Suprapubic skin (tissue), 4 donors: ENCODE measurements around the gene EMID1. TPM values are rescaled to one million over a fixed set of nuclear protein-coding genes. Genes with fewer than 3 reads are reported as not detected.

Experiments
- DNase-seq, 2 donors: peaks; one replicate each; pipeline ENCODE4 v3.0.0-alpha.2; 2019; ENCODE audit warnings: low spot score in 2 of 2
- H3K27ac ChIP-seq: fragments of 200-600 bp; sonication (generic); one replicate; pipeline ENCODE4 v1.5.1; 2019
- H3K27me3 ChIP-seq: fragments of 200-600 bp; sonication (generic); one replicate; pipeline ENCODE4 v1.5.1; 2019
- H3K36me3 ChIP-seq: fragments of 200-600 bp; sonication (generic); one replicate; pipeline ENCODE4 v1.5.1; 2019
- H3K4me1 ChIP-seq: fragments of 200-600 bp; sonication (generic); one replicate; pipeline ENCODE4 v1.5.1; 2019
- H3K4me3 ChIP-seq: fragments of 200-600 bp; sonication (generic); one replicate; pipeline ENCODE4 v1.5.1; 2019; ENCODE audit warnings: mild to moderate bottlenecking
- H3K9me3 ChIP-seq: fragments of 200-600 bp; sonication (generic); one replicate; pipeline ENCODE4 v1.5.1; 2019
- EP300 ChIP-seq: sonication (generic); formaldehyde crosslinking; IDR thresholded peaks from one replicate; pipeline ENCODE4 v1.6.1; 2017; ENCODE audit warnings: antibody characterized with exemption
- POLR2A ChIP-seq, 2 donors: fragments of 450-650 bp; IDR thresholded peaks; one replicate each; pipeline ENCODE4 v1.6.1; 2017; ENCODE audit warnings: antibody characterized with exemption in 2 of 2, mild to moderate bottlenecking in 2 of 2, moderate library complexity in 2 of 2
- POLR2AphosphoS5 ChIP-seq, 3 donors: sonication (generic); formaldehyde crosslinking; IDR thresholded peaks; one replicate each; pipeline ENCODE4 v1.6.1; 2017; ENCODE audit warnings: antibody characterized with exemption in 3 of 3
- WGBS: methylation state at CpG from one replicate; pipeline ENCODE4 v1.1.5; 2018; 5-methylcytosine and 5-hydroxymethylcytosine counted together
- total RNA-seq, 4 donors: library from RNA; depleted of rRNA; stranded (reverse); fragments of >200 nt; gene quantifications; one replicate each; pipeline ENCODE4 v1.1.0, GENCODE V29; 2016
- TF ChIP-seq, protein P1 (sequence below), 2 donors: fragments of 200-600 bp in 1 of 2; fragments of 450-650 bp in 1 of 2; sonication (generic) in 1 of 2; IDR thresholded peaks; one replicate each; pipeline ENCODE4 v1.5.1; 2016 to 2019; ENCODE audit warnings: antibody characterized with exemption in 2 of 2, mild to moderate bottlenecking in 1 of 2, moderate library complexity in 1 of 2

EMID1 gene
- total RNA-seq, 4 donors from 2014 or later: 1.6 to 7.4 (median 2.9) TPM

DNA sequence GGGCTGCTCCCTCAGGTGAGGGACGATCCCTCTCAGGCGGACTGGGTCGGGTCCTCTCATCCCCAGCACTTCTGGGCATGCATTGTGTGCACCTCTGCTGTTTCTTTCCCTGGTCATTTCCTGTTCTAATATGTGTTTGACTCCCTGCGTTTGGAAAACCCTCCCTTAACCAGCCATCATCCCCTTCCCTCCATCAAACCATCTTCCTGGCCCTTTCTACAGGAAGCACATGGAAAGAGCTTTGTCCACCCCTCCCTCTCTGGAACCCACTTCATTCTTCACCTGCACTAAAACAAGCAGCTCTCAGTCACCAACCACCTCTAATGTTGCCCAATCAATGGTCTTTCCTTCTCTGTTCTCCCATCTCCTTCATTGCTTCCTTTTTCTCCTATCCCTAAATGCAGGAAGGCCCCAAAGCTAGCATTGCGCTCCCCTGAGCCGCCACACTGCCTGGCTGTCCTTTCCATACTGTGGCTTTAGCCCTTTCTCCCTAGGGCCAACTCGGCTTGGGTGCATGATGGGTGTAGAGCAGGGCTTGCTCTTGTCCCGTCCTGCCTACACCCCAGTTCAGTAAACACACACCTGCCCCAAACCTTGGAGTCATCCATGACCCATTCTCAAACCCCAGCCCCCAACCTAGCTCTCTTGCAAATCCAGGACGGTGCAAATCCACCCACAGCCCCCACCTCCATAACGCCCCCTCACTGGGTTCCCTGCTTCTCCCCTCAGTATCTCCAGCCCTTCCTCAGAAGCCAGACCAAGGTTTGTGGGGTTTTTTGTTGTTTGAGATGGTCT lies 95.3 kb downstream of the EMID1 start:
- peak in 1 of 2 donors; percentile 71 for DNase-seq
- Histone ChIP-seq H3K27me3 (no peaks in the 10 kb centered on the region), H3K4me1 (peaks cover 15% of the 10 kb centered on the region), H3K27ac (no peak overlapping the region), H3K4me3 (no peak overlapping the region), H3K9me3 (no peaks in the 10 kb centered on the region), H3K36me3 (peaks cover 52% of the 10 kb centered on the region)
- WGBS: 71% methylated on average over 10 of the region's 10 CpGs
- no peak for TF ChIP-seq POLR2AphosphoS5 (IDR thresholded peaks at IDR 0.05)
- TF ChIP-seq, protein P1, sequence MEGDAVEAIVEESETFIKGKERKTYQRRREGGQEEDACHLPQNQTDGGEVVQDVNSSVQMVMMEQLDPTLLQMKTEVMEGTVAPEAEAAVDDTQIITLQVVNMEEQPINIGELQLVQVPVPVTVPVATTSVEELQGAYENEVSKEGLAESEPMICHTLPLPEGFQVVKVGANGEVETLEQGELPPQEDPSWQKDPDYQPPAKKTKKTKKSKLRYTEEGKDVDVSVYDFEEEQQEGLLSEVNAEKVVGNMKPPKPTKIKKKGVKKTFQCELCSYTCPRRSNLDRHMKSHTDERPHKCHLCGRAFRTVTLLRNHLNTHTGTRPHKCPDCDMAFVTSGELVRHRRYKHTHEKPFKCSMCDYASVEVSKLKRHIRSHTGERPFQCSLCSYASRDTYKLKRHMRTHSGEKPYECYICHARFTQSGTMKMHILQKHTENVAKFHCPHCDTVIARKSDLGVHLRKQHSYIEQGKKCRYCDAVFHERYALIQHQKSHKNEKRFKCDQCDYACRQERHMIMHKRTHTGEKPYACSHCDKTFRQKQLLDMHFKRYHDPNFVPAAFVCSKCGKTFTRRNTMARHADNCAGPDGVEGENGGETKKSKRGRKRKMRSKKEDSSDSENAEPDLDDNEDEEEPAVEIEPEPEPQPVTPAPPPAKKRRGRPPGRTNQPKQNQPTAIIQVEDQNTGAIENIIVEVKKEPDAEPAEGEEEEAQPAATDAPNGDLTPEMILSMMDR (IDR thresholded peaks at IDR 0.05): no peak
- TF ChIP-seq EP300: no peak
- no peak for TF ChIP-seq POLR2A (IDR thresholded peaks at IDR 0.05)

DNA sequence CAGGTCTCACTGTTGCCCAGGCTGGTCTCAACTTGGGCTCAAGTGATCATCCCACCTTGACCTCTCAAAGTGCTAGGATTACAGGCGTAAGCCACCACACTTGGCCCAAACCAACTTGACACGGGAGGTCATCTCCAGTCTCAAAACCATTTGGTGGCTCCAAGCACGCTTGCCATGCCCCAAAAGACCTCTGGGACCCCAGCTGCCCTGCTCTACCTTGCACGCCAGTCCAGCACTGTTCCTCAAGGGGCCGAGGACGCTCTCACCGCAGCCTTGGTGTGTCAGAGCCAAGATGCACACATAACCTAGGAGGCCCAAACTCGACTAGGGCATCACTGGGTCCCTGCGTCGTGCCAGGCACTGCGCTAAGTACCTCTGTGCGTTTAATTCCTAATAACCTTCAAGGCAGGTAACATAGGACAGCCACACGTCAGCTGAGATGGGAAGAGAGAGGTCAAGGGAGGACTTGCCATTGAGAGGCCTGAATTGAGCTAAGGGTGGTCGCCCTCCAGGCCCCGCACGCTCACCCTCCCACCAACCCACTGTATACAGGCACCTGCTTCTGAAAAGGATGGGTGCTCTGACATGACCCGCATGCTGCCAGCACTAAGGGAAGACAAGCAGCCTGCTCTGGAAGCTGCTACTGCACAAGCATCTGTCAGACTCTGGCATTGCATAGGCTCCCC lies 96.2 kb downstream of the EMID1 start:
- peak in 1 of 2 donors; percentile 68 for DNase-seq
- H3K4me1 ChIP-seq: peaks cover 21% of the 10 kb centered on the region
- H3K4me3 ChIP-seq: no peak overlapping the region
- no peak for TF ChIP-seq POLR2AphosphoS5 (IDR thresholded peaks at IDR 0.05)
- no peak for TF ChIP-seq POLR2A (IDR thresholded peaks at IDR 0.05)
- TF ChIP-seq, protein P1 (IDR thresholded peaks at IDR 0.05): no peak
- peaks cover 43% of the 10 kb centered on the region for H3K36me3 ChIP-seq
- H3K27me3 ChIP-seq: no peaks in the 10 kb centered on the region
- no peaks in the 10 kb centered on the region for H3K9me3 ChIP-seq
- no peak overlapping the region for H3K27ac ChIP-seq
- WGBS: 83% methylated on average over 6 of the region's 17 CpGs

DNA sequence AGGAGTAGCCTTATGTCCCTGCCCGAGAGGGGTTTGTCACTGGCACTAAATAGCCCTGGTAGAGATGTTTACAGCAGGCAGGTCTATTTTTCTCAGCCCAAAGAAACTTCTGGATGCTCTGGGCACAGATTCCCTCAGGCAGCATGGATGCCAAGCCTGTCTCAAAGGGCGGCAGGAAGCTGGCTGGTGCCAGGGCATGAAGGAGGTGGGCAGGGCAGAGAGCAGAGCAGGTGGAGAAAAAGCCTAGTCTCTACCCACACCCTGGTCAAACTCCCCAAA lies 96.6 kb downstream of the EMID1 start:
- H3K36me3 ChIP-seq: peaks cover 39% of the 10 kb centered on the region
- H3K9me3 ChIP-seq: no peaks in the 10 kb centered on the region
- peaks cover 25% of the 10 kb centered on the region for H3K4me1 ChIP-seq
- H3K27me3 ChIP-seq: no peaks in the 10 kb centered on the region
- H3K27ac ChIP-seq: no peak overlapping the region
- TF ChIP-seq EP300: no peak
- TF ChIP-seq POLR2AphosphoS5 (IDR thresholded peaks at IDR 0.05): no peak
- TF ChIP-seq POLR2A (IDR thresholded peaks at IDR 0.05): no peak
- TF ChIP-seq, protein P1 (IDR thresholded peaks at IDR 0.05): no peak
- no peak overlapping the region for H3K4me3 ChIP-seq
- WGBS: 40% methylated on average over 1 of the region's 2 CpGs
- no peak for DNase-seq

DNA sequence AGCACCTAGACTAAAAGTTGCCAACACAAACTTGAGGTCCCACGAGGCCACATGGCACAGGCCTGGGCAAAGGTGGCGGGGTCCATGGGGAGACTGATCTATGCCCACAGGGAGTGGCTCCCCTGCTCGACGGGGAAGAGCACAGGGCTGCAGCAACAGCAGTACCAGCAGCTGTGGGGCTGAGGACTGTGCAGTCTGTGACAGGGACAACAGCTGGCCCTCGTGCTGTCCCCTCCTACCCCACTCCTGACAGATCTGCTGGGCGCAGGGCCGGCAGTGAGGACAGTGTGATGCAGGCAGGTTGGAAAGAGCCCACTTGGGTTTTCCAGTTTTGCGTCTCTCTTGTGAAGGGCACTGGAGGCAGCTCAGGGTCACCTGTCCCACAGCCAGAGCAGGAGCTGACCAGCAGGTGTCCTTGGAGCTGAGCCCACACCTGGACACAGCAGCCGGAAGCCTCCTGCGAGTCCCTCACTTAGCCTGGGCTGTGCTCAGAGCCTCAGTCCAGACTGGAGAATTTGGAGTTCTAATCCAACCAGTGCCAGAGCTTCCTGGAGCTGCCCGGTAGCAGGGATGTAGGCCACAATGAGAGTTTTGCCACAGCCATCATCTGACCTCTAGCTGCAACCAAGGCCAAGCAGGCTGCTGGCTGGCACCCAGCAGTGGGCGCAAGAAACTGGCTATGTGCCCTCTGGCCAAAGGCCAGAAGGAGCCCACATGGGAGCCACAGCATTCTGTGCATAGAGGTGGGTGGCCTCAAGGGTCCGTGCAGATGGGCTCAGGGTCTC lies 97.2 kb downstream of the EMID1 start:
- H3K36me3 ChIP-seq: peaks cover 33% of the 10 kb centered on the region
- H3K4me1 ChIP-seq: peaks cover 30% of the 10 kb centered on the region
- 20% methylated on average over 3 of the region's 13 CpGs for WGBS
- H3K27me3 ChIP-seq: no peaks in the 10 kb centered on the region
- H3K27ac ChIP-seq: no peak overlapping the region
- H3K9me3 ChIP-seq: no peaks in the 10 kb centered on the region
- H3K4me3 ChIP-seq: no peak overlapping the region
- TF ChIP-seq POLR2AphosphoS5 (IDR thresholded peaks at IDR 0.05) (no peak), EP300 (no peak), POLR2A (IDR thresholded peaks at IDR 0.05) (no peak)
- TF ChIP-seq, protein P1 (IDR thresholded peaks at IDR 0.05): no peak
- peak in 1 of 2 donors; percentile 75 for DNase-seq

DNA sequence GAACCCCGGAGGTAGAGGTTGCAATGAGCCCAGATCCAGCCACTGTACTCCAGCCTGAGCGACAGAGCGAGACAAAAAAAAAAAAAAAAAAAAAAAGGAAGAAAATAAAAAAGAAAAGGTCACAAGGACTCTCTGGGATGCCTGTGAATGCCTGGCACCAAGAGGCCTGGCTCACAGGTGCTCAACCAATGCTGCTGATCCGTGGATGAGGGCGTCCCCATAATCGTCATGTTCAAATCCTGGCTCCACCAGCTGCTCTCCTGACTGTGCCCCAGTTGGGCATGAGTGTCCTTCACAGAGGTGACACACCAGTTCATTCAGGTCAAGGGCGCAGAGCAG lies 100.1 kb downstream of the EMID1 start:
- TF ChIP-seq EP300 (no peak), POLR2A (IDR thresholded peaks at IDR 0.05) (no peak), POLR2AphosphoS5 (IDR thresholded peaks at IDR 0.05) (no peak)
- TF ChIP-seq, protein P1 (IDR thresholded peaks at IDR 0.05): no peak
- Histone ChIP-seq H3K27ac (no peak overlapping the region), H3K27me3 (no peaks in the 10 kb centered on the region), H3K4me1 (peaks cover 59% of the 10 kb centered on the region), H3K9me3 (no peaks in the 10 kb centered on the region), H3K4me3 (peak overlapping the region; percentile 88), H3K36me3 (peaks cover 4% of the 10 kb centered on the region)
- 44% methylated on average over 7 of the region's 7 CpGs for WGBS
- no peak for DNase-seq
